ENCODE data around the gene RGS9.

Gene RGS9

DNA sequence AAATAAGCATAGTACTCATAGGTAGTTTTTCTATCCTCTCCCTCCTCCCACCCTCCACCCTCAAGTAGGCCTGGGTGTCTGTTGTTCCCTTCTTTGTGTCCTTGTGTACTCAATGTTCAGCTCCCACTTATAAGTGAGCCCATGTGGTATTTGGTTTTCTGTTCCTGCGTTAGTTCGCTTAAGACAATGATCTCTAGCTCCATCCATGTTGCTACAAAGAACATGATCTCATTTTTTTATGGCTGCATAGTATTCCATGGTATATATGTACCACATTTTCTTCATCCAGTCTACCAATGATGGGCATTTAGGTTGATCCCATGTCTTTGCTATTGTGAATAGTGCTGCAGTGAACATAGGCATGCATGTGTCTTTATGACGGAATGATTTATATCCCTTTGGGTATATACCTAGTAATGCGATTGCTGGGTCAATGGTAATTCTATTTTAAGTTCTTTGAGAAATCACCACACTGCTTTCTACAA, 43.6 kb downstream of the RGS9 start:
- in situ Hi-C loops (cut with MboI; ENCODE audit: low sequenced_read_pairs) = loop anchor here (25.0 kb wide), 1 partner anchor 218 kb away; no protein-coding TSS in a partner anchor

DNA sequence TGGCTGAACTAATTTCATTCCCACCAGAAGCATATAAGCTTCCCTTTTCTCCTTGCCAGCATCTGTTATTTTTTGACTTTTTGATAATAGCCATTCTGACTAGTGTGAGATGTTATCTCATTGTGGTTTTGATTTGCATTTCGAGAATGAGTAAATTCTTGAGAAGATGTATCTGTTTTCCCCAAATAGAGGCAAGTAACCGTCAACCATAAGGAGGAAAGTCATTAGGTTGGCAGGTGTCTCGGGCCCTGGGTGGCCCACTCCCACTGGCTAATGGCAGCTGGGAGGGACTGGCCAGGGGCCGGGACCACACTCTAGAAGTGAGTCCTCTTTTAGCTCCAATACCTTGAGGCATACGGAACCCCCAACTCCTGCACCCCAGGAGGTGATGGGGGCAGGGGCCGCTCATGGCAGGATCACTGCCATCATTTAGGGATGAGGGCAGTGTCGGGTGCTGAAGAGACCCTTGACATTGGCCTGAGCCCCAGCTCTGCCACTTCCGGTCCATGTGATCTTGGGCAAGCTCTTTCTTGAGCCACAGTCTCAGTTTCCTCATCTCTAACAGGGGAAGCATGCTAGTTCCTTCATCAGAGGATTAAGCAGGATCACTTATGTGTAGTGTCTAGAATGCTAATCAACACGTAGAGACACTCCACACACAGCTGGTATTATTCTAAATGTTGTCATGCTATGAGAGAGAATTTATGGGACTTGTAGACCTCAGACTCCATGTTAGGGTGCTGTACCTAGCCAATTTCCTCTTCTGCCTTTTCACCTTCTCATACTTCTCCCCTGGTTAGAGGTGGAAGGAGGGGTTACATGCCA, 44.3 kb downstream of the RGS9 start:
- in situ Hi-C loops (cut with MboI; ENCODE audit: low sequenced_read_pairs) = loop anchor here (25.0 kb wide), 1 partner anchor 219 kb away; no protein-coding TSS in a partner anchor

- in situ Hi-C loops (cut with MboI; ENCODE audit: low sequenced_read_pairs) = loop anchor here (25.0 kb wide), 1 partner anchor 220 kb away; no protein-coding TSS in a partner anchor
These were observed 45.1 kb downstream of the RGS9 start for GRCh38 chr17:65182233-65182632.

GRCh38 chr17:65183736-65184135, 46.6 kb downstream of the RGS9 start:
- in situ Hi-C loops (cut with MboI; ENCODE audit: low sequenced_read_pairs) = loop anchor here (25.0 kb wide), 1 partner anchor 221 kb away; no protein-coding TSS in a partner anchor

DNA sequence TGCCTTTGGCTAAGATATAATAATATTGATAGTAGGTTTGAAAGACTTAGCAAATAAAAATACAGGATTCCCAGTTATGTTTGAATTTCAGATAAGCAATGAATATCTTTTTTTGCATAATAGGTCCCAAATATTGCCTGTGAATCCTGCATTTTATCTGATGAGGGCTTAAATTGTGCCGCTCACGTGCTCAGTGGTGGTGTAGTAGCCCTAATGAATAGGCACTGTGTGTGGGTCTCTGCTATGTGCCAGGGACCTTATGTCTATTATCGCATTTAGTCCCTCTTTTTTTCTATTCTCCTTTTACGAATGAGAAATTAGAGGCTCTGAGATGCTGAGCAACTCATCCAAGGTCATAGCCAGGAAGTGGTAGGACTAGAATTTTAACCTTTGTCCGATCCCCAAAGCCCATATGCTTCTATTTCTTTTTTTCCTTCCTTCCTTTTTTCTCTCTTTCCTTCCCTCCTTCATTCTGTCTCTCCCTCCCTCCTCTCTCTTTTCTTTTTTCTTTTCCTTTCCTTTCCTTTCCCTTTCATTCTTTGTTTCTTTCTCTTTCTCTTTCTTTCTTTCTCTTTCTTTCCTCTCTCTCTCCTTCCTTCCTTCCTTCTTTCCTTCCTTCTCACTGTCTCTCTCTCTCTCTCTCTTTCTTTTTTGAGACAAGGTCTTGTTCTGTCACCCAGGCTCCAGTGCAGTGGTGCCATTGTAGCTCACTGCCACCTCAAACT, 47.2 kb downstream of the RGS9 start:
- in situ Hi-C loops (cut with MboI; ENCODE audit: low sequenced_read_pairs) = loop anchor here (25.0 kb wide), 1 partner anchor 222 kb away; no protein-coding TSS in a partner anchor

DNA sequence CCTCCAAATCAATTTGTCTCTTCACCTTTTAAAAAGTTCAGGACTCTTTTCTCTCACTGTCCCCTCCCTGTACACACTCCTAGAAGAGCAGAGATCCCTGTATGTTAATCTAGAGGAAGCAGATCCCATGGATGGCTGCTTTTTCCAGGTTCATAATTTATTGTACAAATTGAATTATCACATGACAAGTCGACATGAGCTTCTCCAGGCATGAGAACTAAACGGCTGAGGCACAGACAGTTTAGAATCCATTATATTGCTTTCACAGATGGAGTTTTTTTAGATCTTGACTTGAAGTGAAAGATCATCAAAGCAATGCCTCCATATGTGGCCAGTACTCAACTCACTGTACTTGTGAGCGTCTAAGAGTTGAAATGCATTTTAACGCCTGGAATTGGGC, 47.9 kb downstream of the RGS9 start:
- in situ Hi-C loops (cut with MboI; ENCODE audit: low sequenced_read_pairs) = loop anchor here (25.0 kb wide), 1 partner anchor 223 kb away; no protein-coding TSS in a partner anchor

DNA sequence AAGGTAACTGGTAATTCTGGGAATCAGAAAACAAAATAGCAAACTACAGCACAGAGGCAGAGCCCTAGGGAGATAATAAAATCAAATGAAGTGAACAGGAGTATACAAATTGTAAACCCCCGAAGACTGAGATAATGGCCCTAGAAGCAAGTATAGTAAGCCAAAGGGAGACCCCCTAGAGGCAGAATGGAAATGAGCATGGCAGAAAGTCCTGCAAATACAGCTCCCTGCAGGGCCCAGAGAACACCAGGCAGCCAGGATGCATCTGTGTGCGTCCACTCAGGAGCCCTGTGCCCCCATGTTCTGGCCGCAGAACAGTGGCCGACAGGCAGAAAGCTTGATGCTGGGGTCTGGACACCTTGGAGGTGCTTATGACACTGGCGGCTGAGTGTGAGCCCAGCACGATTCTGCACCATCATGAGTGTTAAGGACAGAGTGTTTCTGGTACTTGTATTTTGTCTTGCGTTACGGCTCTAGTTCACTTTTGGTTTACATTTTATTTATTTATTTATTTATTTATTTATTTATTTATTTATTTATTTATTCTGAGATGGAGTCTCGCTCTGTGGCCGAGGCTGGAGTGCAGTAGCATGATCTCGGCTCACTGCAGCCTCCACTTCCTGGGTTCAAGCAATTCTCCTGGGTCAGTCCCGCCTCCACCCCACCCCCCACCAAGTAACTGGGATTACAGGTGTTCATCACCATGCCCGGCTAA, 48.7 kb downstream of the RGS9 start:
- in situ Hi-C loops (cut with MboI; ENCODE audit: low sequenced_read_pairs) = loop anchor here (25.0 kb wide), 1 partner anchor 224 kb away; no protein-coding TSS in a partner anchor

GRCh38 chr17:65190467-65191097, 53.4 kb downstream of the RGS9 start:
- in situ Hi-C loops (cut with MboI; ENCODE audit: low sequenced_read_pairs) = loop anchor here (25.0 kb wide), 1 partner anchor 228 kb away; no protein-coding TSS in a partner anchor

DNA sequence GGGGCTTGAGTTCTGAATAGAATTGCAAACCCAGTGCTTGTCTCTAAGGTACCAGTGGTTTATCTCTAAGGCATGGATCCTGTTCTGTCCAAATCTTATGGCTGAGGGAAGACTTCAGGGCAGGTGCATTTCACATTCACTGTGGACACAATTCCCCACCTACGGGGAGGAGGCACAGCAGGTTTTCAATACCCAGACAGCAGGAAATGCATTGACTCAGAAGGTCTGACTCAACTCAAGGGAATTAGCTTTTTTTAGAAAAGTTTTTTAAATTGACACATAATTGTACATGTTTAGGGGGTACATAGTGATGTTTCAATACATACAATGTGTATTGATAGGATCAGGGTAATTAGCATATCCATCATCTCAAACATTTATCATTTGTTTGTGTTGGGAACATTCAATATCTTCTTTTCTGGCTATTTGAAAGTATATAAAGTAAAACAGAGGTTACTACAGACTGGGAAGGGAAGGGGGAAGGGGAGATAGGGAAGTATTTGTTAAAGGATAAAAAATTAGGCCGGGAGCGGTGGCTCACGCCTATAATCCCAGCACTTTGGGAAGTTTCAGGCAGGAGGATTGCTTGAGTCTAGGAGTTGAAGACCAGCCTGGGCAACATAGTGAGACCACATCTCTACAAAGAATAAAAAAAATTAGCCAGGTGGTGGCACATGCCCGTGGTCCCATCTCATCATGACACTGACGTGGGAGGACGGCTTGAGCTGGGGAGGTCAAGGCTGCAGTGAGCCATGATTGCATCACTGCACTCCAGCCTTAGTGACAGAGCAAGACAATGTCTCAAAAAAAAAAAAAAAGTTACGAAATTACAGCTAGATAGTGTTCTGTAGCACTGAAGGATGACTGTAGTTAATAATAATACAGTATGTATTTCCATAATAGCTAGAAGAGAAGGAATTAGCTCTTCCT, 54.9 kb downstream of the RGS9 start:
- in situ Hi-C loops (cut with MboI; ENCODE audit: low sequenced_read_pairs) = loop anchor here (25.0 kb wide), 1 partner anchor 230 kb away; no protein-coding TSS in a partner anchor

DNA sequence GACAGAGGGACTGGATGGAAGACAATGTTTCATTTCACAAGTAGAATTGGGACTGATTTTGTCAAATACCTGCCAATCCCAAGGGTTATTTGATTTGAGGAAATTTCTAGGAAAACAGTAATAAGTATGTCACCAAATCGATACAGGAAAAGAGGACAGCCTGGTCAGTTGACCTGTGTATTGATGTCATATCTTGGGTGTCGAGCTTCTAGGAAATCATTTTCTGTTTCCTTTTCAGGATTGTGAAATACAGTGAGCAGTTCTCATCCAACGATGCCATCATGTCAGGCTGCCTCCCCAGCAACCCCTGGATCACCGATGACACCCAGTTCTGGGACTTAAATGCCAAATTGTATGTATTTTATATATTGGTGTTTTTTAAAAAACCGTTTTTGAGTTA, 56.1 kb downstream of the RGS9 start:
- in situ Hi-C loops (cut with MboI; ENCODE audit: low sequenced_read_pairs) = loop anchor here (25.0 kb wide), 1 partner anchor 231 kb away; no protein-coding TSS in a partner anchor

DNA sequence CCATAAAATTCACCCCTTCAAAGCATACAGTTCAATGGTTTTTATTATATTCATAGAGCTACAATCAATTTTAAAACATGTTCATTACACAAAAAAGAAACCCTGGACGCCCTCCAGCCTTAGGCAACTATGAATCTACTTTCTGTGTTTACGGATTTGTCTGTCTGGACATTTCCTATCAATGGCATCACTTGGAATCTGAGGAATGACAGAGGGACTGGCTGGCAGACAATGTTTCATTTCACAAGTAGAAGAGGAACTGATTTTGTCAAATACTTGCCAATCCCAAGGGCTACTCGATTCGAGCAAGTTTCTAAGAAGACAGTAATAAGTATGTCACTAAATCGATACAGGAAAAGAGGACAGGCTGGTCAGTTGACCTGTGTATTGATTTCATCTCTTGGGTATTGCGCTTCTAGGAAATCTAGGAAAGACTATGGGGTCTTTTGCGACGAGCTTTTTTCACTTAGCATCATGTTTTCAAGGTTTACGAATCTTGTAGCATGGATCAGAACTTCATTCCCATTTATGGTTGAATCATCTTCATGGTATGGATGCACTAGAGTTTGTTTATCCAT, 56.6 kb downstream of the RGS9 start:
- in situ Hi-C loops (cut with MboI; ENCODE audit: low sequenced_read_pairs) = loop anchor here (25.0 kb wide), 1 partner anchor 232 kb away; no protein-coding TSS in a partner anchor

DNA sequence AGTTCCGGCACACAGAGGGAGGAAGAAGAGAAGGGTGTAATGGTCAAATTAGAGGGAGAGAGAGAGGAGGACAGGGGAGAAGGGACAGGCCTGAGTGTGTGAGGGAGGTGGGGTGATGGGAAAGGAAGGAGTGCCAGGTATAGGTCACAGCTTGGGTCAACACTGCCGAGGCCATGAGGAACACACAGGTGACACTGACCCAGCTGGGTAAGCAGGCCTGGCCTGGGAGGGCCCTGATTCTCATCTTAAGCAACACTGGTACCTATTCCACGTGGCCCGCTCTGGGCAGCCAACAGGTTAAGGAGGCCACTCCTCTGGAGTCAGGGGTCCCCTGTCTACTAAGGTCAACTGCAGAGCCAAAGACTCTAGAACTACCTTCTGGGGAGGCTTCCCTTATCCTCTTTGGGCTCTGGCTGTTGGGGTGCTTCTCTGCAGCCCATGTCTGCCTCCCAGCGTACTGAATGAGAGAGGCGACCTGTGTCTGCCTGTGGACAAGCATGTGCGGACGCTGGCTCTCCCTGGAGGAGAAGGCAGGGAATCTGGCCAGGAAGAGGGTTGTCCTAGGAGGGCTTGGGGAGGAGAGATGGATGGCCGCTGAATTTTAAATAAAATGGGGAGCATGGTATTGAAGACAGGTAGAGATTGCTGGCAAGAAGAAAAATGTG, 57.6 kb downstream of the RGS9 start:
- in situ Hi-C loops (cut with MboI; ENCODE audit: low sequenced_read_pairs) = loop anchor here (25.0 kb wide), 1 partner anchor 233 kb away; no protein-coding TSS in a partner anchor

- in situ Hi-C loops (cut with MboI; ENCODE audit: low sequenced_read_pairs) = loop anchor here (25.0 kb wide), 1 partner anchor 233 kb away; no protein-coding TSS in a partner anchor
These were observed 58.5 kb downstream of the RGS9 start for GRCh38 chr17:65195716-65196115.

GRCh38 chr17:65196617-65197016, 59.4 kb downstream of the RGS9 start:
- in situ Hi-C loops (cut with MboI; ENCODE audit: low sequenced_read_pairs) = loop anchor here (25.0 kb wide), 1 partner anchor 234 kb away; no protein-coding TSS in a partner anchor

DNA sequence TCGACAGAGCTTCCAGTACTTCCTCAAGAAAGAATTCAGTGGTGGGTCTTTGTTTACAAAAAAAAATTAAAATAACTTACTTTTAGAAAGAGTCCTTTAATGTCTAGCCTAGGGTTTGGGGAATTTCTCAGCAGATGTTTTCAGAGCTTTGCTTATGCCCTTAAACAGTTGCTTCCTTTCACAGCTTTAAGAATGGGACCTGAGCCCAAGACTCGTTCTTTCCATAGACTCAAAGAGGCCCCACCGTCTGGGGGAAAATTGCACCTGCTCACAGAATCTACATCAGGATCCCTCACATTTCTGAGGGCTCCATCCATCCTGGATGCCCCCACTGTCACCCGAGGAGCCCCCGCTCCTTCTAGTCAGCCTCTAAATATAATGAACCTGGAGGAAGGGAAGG, 60.0 kb downstream of the RGS9 start:
- in situ Hi-C loops (cut with MboI; ENCODE audit: low sequenced_read_pairs) = loop anchor here (25.0 kb wide), 1 partner anchor 235 kb away; no protein-coding TSS in a partner anchor

GRCh38 chr17:65198653-65199382, 61.6 kb downstream of the RGS9 start:
- in situ Hi-C loops (cut with MboI; ENCODE audit: low sequenced_read_pairs) = loop anchor here (25.0 kb wide), 1 partner anchor 237 kb away; no protein-coding TSS in a partner anchor

- in situ Hi-C loops (cut with MboI; ENCODE audit: low sequenced_read_pairs) = no loop called here
These were observed 64.2 kb downstream of the RGS9 start for GRCh38 chr17:65201331-65201730.

All from HL-60/S4 treated with phorbol 12-myristate 13-acetate at 8.2 ng/mL for 4 days and 3 days (cell line).